NCI-H2029 (cell line): Measurements from ENCODE around the gene AGBL5.

Experiments
- DNase-seq: peaks from one replicate; lab custom pipeline; 2025; lab: John Stamatoyannopoulos, UW

The AGBL5 gene

GRCh38 chr2:27078267-27079194 is 27.1 kb downstream of the AGBL5 start, which contains the start of gene EMILIN1:
TSS of gene EMILIN1 (plus strand) at chr2:27078615. CDS start at chr2:27079066, 451 bp downstream.
- DNase-seq: no peak

DNA sequence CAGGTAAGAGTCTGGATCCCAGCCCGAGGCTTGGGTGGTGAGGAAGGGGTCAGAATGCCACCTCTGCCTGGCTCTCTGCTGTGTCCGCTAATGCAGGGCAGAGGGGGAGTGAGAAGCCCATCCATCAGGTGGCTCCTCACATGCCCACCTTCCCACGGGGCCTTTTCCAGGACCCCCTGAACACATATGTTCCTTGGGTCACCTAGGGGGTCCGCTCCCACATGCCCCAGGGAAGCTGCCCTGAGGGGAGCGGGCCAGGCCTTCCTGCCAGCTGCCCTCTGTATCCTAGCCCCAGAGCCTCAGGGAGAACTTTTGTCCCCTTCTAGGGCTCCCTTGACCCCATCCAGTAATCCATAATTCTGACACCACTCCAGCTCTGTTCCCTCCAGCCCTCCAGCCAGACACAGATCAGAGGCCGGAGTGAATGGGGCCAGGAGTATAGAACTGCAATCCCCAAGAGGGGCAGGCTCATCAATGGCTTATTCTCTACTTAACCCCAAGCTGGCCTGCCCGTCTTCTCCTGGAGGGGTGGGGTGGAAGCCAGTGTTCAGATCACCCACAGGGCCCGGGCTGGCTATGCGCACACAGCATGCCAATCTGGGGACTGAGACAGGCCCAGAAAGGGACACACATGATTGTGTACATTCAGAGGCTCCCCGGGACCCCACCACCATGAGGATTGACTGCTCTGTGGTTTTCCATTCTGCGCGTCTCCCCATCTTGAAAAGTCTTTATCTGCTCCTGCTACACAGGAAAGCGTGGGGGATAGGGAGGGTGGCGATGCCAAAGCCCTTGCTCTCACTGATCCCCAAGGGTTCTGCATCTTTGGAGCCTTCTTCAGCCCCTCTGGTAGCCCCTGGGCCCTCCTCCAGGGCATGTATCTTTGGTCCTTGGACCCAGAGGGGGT is 28.0 kb downstream of the AGBL5 start:
- no peak for DNase-seq

DNA sequence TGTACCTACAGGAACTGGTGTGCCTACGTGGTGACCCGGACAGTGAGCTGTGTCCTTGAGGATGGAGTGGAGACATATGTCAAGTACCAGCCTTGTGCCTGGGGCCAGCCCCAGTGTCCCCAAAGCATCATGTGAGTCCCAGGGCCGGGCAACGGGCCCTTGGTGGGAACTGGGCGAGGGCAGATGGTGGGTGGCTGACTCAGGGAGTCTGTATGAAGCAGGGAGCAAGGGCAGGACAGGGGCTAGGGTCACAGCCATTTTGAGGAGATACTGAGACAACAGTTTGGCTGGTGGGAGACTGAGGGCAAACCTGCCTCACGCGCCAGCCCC is 28.6 kb downstream of the AGBL5 start:
- DNase-seq: no peak

DNA sequence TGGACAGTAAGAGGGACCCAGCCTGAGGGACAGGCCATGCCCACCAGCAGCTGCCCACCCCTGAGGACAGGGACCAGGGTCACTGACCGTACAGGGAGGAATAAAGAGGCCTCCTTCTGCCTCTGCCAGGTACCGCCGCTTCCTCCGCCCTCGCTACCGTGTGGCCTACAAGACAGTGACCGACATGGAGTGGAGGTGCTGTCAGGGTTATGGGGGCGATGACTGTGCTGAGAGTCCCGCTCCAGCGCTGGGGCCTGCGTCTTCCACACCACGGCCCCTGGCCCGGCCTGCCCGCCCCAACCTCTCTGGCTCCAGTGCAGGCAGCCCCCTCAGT is 29.1 kb downstream of the AGBL5 start:
- no peak for DNase-seq

DNA sequence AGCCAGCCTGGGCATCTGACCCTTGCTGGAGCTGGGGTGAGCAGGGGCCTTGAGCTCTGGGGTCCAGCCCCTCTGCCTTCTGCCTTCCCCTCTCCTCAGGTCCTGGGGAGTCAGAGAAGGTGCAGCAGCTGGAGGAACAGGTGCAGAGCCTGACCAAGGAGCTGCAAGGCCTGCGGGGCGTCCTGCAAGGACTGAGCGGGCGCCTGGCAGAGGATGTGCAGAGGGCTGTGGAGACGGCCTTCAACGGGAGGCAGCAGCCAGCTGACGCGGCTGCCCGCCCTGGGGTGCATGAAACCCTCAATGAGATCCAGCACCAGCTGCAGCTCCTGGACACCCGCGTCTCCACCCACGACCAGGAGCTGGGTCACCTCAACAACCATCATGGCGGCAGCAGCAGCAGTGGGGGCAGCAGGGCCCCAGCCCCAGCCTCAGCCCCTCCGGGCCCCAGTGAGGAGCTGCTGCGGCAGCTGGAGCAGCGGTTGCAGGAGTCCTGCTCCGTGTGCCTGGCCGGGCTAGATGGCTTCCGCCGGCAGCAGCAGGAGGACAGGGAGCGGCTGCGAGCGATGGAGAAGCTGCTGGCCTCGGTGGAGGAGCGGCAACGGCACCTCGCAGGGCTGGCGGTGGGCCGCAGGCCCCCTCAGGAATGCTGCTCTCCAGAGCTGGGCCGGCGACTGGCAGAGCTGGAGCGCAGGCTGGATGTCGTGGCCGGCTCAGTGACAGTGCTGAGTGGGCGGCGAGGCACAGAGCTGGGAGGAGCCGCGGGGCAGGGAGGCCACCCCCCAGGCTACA is 30.7 kb downstream of the AGBL5 start:
- no peak for DNase-seq

- DNase-seq: no peak
Measured at GRCh38 chr2:27082773-27083409, 31.4 kb downstream of the AGBL5 start.

- no peak for DNase-seq
Measured at GRCh38 chr2:27083410-27084296, 32.2 kb downstream of the AGBL5 start.

GRCh38 chr2:27084297-27085061 is 33.0 kb downstream of the AGBL5 start:
- DNase-seq: no peak

DNA sequence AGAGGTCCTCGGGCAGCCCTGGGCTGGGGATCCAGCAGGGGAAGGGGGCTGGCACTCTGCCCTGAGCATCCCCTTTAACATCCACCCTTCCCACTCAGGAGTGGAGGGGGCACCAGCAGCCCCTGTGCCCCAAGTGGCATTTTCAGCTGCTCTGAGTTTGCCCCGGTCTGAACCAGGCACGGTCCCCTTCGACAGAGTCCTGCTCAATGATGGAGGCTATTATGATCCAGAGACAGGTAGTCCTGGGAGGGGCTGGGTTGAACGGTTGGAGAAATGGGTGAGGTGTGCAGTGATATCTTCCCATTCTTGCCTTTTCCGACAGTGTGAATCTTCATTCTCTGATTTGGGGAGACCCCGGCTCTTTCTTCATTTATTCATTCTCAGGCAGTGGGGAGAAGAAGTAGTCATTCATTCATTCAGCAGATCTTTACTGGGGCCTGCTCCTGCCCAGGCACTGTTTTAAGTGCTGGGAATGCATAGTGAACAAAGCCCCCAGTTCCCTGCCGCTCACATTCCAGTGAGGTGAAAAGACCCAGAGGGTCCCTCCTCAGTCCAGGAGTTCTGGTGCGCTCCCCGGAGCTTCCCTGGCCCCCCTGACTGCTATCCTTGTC is 33.7 kb downstream of the AGBL5 start:
- DNase-seq: no peak

GRCh38 chr2:27085673-27086089 is 34.2 kb downstream of the AGBL5 start:
- no peak for DNase-seq

- peak; percentile 79 for DNase-seq
Measured at GRCh38 chr2:27086090-27086723, 34.7 kb downstream of the AGBL5 start.

- peak; percentile 43 for DNase-seq
Measured at GRCh38 chr2:27086724-27087593, 35.5 kb downstream of the AGBL5 start, which contains the start of gene KHK. TSS of gene KHK (plus strand) at chr2:27086772. CDS start at chr2:27087260, 488 bp downstream.

- DNase-seq: no peak
Measured at GRCh38 chr2:27087823-27088410, 36.4 kb downstream of the AGBL5 start.

- no peak for DNase-seq
Measured at GRCh38 chr2:27088634-27089033, 37.2 kb downstream of the AGBL5 start.

DNA sequence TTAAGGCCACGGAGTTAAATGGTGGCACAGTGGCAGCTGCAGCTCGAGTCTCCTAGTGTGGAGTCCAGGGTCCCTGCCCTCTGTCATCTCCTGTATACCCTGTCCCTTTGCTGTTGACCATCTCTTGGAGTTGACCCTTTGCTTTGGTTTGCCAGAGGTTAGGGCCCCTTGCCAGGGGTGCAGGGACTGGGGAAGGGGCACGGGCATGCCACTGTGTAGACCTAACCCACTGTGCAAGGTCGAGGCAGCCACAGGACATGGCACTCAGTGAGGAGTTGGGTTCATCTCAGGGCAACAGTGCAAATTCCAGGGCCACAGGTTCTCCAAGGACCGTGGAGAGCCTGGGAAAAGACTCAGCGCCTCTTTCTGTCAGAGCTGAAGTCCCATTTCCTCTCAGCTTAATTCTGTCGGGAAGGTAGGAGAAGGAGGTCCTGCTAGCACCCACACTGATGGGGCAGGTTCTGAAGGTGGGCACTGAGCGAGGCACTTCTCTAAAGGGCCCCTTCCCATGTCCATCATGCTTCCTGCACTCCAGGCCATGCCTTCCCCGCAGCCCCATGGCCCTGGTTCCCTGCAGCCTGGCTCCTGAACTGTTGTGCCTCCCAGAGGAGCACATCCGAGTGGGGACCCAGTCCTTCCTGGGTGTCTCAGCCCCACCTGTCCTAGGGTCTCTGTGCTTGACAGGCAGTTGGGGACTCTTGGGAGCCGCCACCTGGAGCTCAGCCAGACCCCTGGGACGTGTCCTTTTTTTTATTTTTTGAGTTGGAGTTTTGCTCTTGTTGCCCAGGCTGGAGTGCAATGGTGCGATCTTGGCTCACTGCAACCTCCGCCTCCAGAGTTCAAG is 37.9 kb downstream of the AGBL5 start:
- no peak for DNase-seq
